Activated CD4-positive, alpha-beta T cell treated with anti-CD3 and anti-CD28 coated beads, Interleukin-10, Interleukin-2, amounts not matched to agents 100 ng/mL and 50 ng/mL, durations not matched to agents 16 hours and 8 hours (primary cell): ENCODE data around the gene MAP7D1.
"Not testable (repeated sequence)": the region's sequence is repeated elsewhere in the genome, so short reads cannot be mapped to it uniquely, and the experiment has no call there.

Source experiments
- DNase-seq: peaks from one replicate; pipeline ENCODE4 v3.0.0-alpha.2; 2020

The MAP7D1 gene

GRCh38 chr1:36172017-36172747 is 16.2 kb downstream of the MAP7D1 start:
- no peak for DNase-seq

GRCh38 chr1:36172983-36173382 is 17.0 kb downstream of the MAP7D1 start:
- DNase-seq = no peak

- DNase-seq = no peak
Measured at GRCh38 chr1:36174713-36175112, 18.8 kb downstream of the MAP7D1 start.

- no peak for DNase-seq
Measured at GRCh38 chr1:36175137-36176095, 19.5 kb downstream of the MAP7D1 start.

GRCh38 chr1:36176106-36176949 is 20.4 kb downstream of the MAP7D1 start:
- no peak for DNase-seq

- no peak for DNase-seq
Measured at GRCh38 chr1:36177589-36178431, 21.9 kb downstream of the MAP7D1 start.

GRCh38 chr1:36178471-36179219 is 22.7 kb downstream of the MAP7D1 start:
- DNase-seq = no peak

GRCh38 chr1:36179220-36179600 is 23.2 kb downstream of the MAP7D1 start:
- DNase-seq = no peak

GRCh38 chr1:36182734-36183133 is 26.8 kb downstream of the MAP7D1 start:
- no peak for DNase-seq

GRCh38 chr1:36183309-36183856 is 27.4 kb downstream of the MAP7D1 start:
- DNase-seq = no peak

- peak; percentile 85 for DNase-seq
Measured at GRCh38 chr1:36187800-36188593, 32.0 kb downstream of the MAP7D1 start.

- not testable (repeated sequence) for DNase-seq
Measured at GRCh38 chr1:36196805-36197204, 40.8 kb downstream of the MAP7D1 start.

- DNase-seq = no peak
Measured at GRCh38 chr1:36198641-36199040, 42.7 kb downstream of the MAP7D1 start.

GRCh38 chr1:36199934-36200741 is 44.2 kb downstream of the MAP7D1 start:
- DNase-seq = no peak

- DNase-seq = no peak
Measured at GRCh38 chr1:36203027-36203553, 47.1 kb downstream of the MAP7D1 start.

- DNase-seq = no peak
Measured at GRCh38 chr1:36203554-36204346, 47.8 kb downstream of the MAP7D1 start.

- no peak for DNase-seq
Measured at GRCh38 chr1:36204347-36204909, 48.5 kb downstream of the MAP7D1 start.
